Suprapubic skin (tissue), 4 donors: ENCODE results near the gene JSRP1. TPM values are rescaled to one million over a fixed set of nuclear protein-coding genes. Genes with fewer than 3 reads are reported as not detected.
A peak's percentile ranks its signal among the peaks of the same experiment; 100 is the strongest.

Experiments
- DNase-seq, 2 donors: peaks; one replicate each; pipeline ENCODE4 v3.0.0-alpha.2; 2019; ENCODE audit warnings: low spot score in 2 of 2
- H3K27ac ChIP-seq: fragments of 200-600 bp; sonication (generic); one replicate; pipeline ENCODE4 v1.5.1; 2019
- H3K27me3 ChIP-seq: fragments of 200-600 bp; sonication (generic); one replicate; pipeline ENCODE4 v1.5.1; 2019
- H3K36me3 ChIP-seq: fragments of 200-600 bp; sonication (generic); one replicate; pipeline ENCODE4 v1.5.1; 2019
- H3K4me1 ChIP-seq: fragments of 200-600 bp; sonication (generic); one replicate; pipeline ENCODE4 v1.5.1; 2019
- H3K4me3 ChIP-seq: fragments of 200-600 bp; sonication (generic); one replicate; pipeline ENCODE4 v1.5.1; 2019; ENCODE audit warnings: mild to moderate bottlenecking
- H3K9me3 ChIP-seq: fragments of 200-600 bp; sonication (generic); one replicate; pipeline ENCODE4 v1.5.1; 2019
- EP300 ChIP-seq: sonication (generic); formaldehyde crosslinking; IDR thresholded peaks from one replicate; pipeline ENCODE4 v1.6.1; 2017; ENCODE audit warnings: antibody characterized with exemption
- POLR2A ChIP-seq, 2 donors: fragments of 450-650 bp; IDR thresholded peaks; one replicate each; pipeline ENCODE4 v1.6.1; 2017; ENCODE audit warnings: antibody characterized with exemption in 2 of 2, mild to moderate bottlenecking in 2 of 2, moderate library complexity in 2 of 2
- POLR2AphosphoS5 ChIP-seq, 3 donors: sonication (generic); formaldehyde crosslinking; IDR thresholded peaks; one replicate each; pipeline ENCODE4 v1.6.1; 2017; ENCODE audit warnings: antibody characterized with exemption in 3 of 3
- WGBS: methylation state at CpG from one replicate; pipeline ENCODE4 v1.1.5; 2018; 5-methylcytosine and 5-hydroxymethylcytosine counted together
- total RNA-seq, 4 donors: library from RNA; depleted of rRNA; stranded (reverse); fragments of >200 nt; gene quantifications; one replicate each; pipeline ENCODE4 v1.1.0, GENCODE V29; 2016
- TF ChIP-seq, protein P1 (sequence below), 2 donors: fragments of 200-600 bp in 1 of 2; fragments of 450-650 bp in 1 of 2; sonication (generic) in 1 of 2; IDR thresholded peaks; one replicate each; pipeline ENCODE4 v1.5.1; 2016 to 2019; ENCODE audit warnings: antibody characterized with exemption in 2 of 2, mild to moderate bottlenecking in 1 of 2, moderate library complexity in 1 of 2

JSRP1 gene
- total RNA-seq, 4 donors from 2014 or later: not detected

- Histone ChIP-seq H3K4me1 (peaks cover 76% of the 10 kb centered on the region), H3K36me3 (peaks cover 20% of the 10 kb centered on the region), H3K27me3 (no peaks in the 10 kb centered on the region), H3K9me3 (no peaks in the 10 kb centered on the region), H3K27ac (peak overlapping the region; percentile 100), H3K4me3 (peak overlapping the region; percentile 99)
- no peak for TF ChIP-seq EP300
- TF ChIP-seq, protein P1, sequence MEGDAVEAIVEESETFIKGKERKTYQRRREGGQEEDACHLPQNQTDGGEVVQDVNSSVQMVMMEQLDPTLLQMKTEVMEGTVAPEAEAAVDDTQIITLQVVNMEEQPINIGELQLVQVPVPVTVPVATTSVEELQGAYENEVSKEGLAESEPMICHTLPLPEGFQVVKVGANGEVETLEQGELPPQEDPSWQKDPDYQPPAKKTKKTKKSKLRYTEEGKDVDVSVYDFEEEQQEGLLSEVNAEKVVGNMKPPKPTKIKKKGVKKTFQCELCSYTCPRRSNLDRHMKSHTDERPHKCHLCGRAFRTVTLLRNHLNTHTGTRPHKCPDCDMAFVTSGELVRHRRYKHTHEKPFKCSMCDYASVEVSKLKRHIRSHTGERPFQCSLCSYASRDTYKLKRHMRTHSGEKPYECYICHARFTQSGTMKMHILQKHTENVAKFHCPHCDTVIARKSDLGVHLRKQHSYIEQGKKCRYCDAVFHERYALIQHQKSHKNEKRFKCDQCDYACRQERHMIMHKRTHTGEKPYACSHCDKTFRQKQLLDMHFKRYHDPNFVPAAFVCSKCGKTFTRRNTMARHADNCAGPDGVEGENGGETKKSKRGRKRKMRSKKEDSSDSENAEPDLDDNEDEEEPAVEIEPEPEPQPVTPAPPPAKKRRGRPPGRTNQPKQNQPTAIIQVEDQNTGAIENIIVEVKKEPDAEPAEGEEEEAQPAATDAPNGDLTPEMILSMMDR (IDR thresholded peaks at IDR 0.05): no peak
- no peak for TF ChIP-seq POLR2AphosphoS5 (IDR thresholded peaks at IDR 0.05)
- no peak for TF ChIP-seq POLR2A (IDR thresholded peaks at IDR 0.05)
- peak in 1 of 2 donors; percentile 70 for DNase-seq
- WGBS: 37% methylated on average over 19 of the region's 43 CpGs
These were observed 15.3 kb upstream of the JSRP1 start for GRCh38 chr19:2271234-2272103.

- Histone ChIP-seq H3K4me3 (peak overlapping the region; percentile 99), H3K27me3 (no peaks in the 10 kb centered on the region), H3K9me3 (no peaks in the 10 kb centered on the region), H3K36me3 (peaks cover 15% of the 10 kb centered on the region), H3K27ac (peak overlapping the region; percentile 100), H3K4me1 (peaks cover 70% of the 10 kb centered on the region)
- peak in 2 of 3 donors; percentile 41 to 88 for TF ChIP-seq POLR2AphosphoS5 (IDR thresholded peaks at IDR 0.05)
- no peak for TF ChIP-seq POLR2A (IDR thresholded peaks at IDR 0.05)
- TF ChIP-seq EP300: no peak
- WGBS: 0% methylated on average over 20 of the region's 88 CpGs
- peak; percentile 91 to 94 for DNase-seq
These were observed 14.4 kb upstream of the JSRP1 start for GRCh38 chr19:2270423-2271233.

- Histone ChIP-seq H3K4me3 (peak overlapping the region; percentile 99), H3K27ac (peak overlapping the region; percentile 100), H3K27me3 (no peaks in the 10 kb centered on the region), H3K36me3 (peaks cover 15% of the 10 kb centered on the region), H3K4me1 (peaks cover 65% of the 10 kb centered on the region), H3K9me3 (no peaks in the 10 kb centered on the region)
- no peak for TF ChIP-seq POLR2AphosphoS5 (IDR thresholded peaks at IDR 0.05)
- TF ChIP-seq, protein P1 (IDR thresholded peaks at IDR 0.05): no peak
- no peak for TF ChIP-seq EP300
- no peak for TF ChIP-seq POLR2A (IDR thresholded peaks at IDR 0.05)
- peak; percentile 89 to 92 for DNase-seq
- whole genome bisulfite sequencing: no CpG with 5 or more reads among the region's 30 CpGs
These were observed 13.9 kb upstream of the JSRP1 start for GRCh38 chr19:2270157-2270422.

DNA sequence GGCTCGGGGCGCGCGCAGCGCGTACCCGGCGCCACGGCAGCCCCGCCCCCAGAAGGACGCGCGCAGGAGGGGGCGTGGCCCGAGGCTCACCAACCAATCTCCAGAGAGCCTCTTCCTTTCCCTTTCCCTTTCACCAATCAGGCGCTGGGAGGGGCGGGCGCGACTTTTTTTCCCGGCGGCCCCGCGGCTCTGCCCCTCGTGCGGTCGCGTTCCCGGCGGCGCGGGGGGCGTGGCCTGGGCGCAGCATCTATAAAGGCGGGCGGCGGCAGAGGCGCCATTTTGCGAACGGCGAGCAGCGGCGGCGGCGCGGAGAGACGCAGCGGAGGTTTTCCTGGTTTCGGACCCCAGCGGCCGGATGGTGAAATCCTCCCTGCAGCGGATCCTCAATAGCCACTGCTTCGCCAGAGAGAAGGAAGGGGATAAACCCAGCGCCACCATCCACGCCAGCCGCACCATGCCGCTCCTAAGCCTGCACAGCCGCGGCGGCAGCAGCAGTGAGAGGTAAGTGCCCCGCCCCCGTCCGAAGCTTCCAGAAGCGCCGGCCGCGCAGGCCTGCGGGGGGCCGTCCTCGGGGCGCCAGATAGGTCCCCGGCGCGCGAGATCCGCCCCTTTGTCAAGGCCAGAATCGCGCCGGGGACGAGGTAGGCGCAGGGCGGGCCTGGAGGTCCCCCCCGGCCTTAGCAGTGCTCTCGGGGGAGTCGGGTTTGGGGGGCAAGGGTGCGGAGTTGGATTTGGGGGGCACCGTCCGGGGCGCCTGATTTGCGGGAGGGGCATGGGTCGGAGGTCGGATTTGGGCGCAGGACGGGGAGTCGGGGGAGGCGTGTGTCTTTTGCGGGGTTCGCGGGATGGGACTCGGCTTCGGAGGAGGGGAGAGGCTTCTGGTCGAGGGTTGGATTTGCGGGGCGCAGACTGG, 13.3 kb upstream of the JSRP1 start:
- Histone ChIP-seq H3K4me3 (peak overlapping the region; percentile 99), H3K27me3 (no peaks in the 10 kb centered on the region), H3K9me3 (no peaks in the 10 kb centered on the region), H3K36me3 (peaks cover 15% of the 10 kb centered on the region), H3K4me1 (peaks cover 60% of the 10 kb centered on the region), H3K27ac (peak overlapping the region; percentile 100)
- peak; percentile 99 for DNase-seq
- TF ChIP-seq POLR2A (IDR thresholded peaks at IDR 0.05): peak; percentile 98 to 99
- TF ChIP-seq, protein P1 (IDR thresholded peaks at IDR 0.05): no peak
- TF ChIP-seq POLR2AphosphoS5 (IDR thresholded peaks at IDR 0.05): peak; percentile 95 to 99 (median 99)
- WGBS: 1% methylated on average over 29 of the region's 103 CpGs

DNA sequence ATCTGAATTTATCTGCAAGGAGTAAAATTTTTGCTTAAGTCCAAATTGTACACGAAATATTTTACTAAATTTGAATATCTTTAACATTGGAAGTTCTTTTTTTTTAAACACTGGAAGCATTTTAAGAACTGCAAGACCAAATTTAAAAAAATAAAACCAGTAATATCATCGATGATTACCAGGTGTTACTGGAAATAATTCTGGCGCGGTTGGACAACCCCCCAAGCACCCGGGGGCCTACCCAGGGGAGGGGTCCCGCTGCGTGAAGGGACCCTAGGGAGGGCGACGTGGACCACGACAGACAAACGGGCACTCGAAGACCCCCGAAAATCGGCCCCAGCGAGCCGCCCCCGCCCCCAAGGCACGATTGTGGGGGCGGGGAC, 12.6 kb upstream of the JSRP1 start:
- Histone ChIP-seq H3K36me3 (peaks cover 15% of the 10 kb centered on the region), H3K27me3 (no peaks in the 10 kb centered on the region), H3K4me1 (peaks cover 54% of the 10 kb centered on the region), H3K4me3 (peak overlapping the region; percentile 99), H3K9me3 (no peaks in the 10 kb centered on the region), H3K27ac (peak overlapping the region; percentile 100)
- DNase-seq: no peak
- WGBS: under 1% methylated on average over 17 of the region's 19 CpGs
- no peak for TF ChIP-seq POLR2A (IDR thresholded peaks at IDR 0.05)
- no peak for TF ChIP-seq EP300
- TF ChIP-seq POLR2AphosphoS5 (IDR thresholded peaks at IDR 0.05): no peak
- TF ChIP-seq, protein P1 (IDR thresholded peaks at IDR 0.05): no peak
